HG03139 (cell line): ENCODE data around the gene TTC33.
"Not testable (repeated sequence)": the region's sequence is repeated elsewhere in the genome, so short reads cannot be mapped to it uniquely, and the experiment has no call there.

Source experiments
- ATAC-seq: cut with Tn5 transposase; IDR thresholded peaks from one replicate; pipeline ENCODE4 v1.9.1; 2021; ENCODE audit not compliant: unreplicated experiment

Gene TTC33

DNA sequence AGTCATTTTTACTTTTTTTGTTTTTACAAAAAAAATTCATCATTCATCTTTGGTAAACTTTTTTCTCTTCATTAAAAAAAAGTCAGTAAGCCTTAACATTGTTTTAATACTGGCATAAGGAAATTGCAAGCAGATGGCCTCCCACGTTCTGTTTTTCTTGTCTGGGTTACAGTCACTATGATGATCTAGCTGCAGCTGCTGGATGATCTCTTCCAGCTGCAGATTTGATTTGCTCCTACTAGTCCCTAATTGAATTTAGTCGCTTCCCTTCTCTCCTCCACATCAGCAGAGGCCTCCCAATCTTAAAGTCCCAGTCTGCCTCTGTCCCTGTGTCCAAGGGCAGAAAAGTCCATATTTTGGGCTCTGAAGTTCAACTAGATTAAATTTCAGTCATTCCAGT is 182.8 kb downstream of the TTC33 start:
- no peak for ATAC-seq

- no peak for ATAC-seq
Measured at GRCh38 chr5:40572391-40572790, 183.4 kb downstream of the TTC33 start.

GRCh38 chr5:40571729-40572128 is 184.0 kb downstream of the TTC33 start:
- no peak for ATAC-seq

GRCh38 chr5:40570408-40571129 is 185.2 kb downstream of the TTC33 start:
- peak; percentile 79 for ATAC-seq

DNA sequence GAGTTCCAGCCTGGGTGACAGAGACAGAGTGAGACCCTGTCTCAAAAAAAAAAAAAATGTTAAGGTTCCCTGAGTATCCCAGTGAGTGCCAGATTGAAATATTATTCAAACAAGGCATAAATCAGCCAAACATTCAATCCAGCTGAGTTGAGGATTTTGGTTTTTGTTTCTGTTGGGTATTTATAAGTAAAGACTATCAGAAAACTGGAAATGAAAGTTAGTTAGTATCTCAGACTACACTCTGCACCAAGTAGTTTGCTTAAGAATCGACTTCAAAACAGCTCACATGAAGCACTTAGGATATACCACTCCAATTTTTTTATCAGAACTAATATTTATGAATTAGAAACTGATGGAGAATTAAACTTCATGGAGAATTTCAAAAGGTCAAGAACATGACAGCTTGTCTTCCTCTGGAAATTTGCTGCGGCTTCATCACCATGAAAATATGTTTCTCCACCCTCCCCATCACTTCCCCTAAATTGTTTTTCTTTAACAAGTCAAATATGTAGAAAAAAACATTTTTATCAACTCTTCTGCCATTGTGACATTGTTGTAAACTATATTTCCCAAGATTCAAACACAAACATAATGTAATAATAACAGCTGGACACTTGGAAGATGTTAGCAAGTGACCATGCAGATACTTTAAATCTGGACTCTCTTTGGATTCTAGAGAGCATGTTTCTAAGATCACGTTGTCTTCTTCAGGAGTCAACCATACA is 186.1 kb downstream of the TTC33 start:
- no peak for ATAC-seq

DNA sequence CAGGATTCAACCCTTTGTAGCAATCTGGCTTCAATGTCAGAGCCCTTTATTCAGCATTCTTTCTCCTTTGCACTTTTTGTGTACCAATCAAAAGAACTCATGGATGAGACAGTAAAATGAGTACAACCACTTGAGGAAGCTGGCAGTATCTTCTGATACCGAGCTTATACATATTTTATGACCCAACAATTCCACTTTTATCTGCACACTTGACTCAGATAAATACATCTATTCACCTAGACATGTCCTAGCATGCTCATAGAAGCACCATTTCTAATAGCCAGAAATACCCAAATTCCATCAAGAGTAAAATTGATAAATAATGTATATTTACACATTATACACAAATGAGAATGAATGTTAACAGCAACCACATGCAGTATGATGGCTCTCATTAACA is 187.2 kb downstream of the TTC33 start:
- no peak for ATAC-seq

- ATAC-seq = not testable (repeated sequence)
Measured at GRCh38 chr5:40563173-40563572, 192.6 kb downstream of the TTC33 start.

DNA sequence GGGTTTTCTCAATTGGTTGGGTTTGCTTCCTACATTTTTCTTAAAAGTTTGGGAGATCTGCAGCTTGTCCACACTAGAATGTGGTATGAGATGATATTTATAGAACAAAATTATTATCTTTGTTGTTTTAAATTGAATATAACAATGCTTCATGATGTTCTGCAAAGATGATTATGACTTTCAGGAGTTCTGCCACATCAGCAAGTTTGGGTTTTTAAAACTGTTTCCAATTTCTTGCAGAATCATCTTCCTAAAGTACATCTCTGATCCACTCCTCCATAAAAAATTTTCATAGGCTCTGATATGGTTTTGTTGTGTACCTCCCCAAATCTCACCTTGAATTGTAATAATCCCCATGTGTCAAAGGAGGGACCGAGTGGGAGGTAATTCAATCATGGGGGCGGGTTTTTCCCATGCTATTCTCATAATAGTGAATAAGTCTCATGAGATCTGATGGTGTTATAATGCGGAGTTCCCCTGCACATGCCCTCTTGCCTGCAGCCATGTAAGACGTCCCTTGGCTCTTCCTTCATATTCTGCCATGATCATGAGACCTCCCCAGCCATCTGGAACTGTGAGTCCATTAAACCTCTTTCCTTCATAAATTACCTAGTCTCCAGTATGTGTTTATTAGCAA is 195.2 kb downstream of the TTC33 start:
- no peak for ATAC-seq

- ATAC-seq = no peak
Measured at GRCh38 chr5:40559306-40559705, 196.5 kb downstream of the TTC33 start.

DNA sequence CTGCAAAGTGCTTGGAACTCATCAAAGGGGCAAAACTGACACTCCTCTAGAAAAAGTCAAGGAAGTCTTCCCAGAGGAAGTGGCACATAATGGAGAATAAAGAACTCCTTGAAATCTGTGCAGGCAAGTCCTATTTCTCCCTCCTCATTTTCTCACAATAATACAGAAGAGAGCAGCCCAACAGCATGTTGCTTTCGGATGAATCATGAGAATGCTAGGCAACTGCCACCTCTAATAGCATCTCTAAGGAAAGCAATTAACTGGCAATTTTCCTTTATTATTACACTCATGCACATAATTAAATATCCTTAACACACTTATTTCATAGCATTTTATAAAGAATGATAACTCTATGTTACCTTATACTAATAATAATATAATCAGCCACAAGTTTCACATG is 198.3 kb downstream of the TTC33 start:
- ATAC-seq = no peak

- ATAC-seq = no peak
Measured at GRCh38 chr5:40556811-40557210, 198.9 kb downstream of the TTC33 start.

- ATAC-seq = no peak
Measured at GRCh38 chr5:40555886-40556285, 199.9 kb downstream of the TTC33 start.

- ATAC-seq = no peak
Measured at GRCh38 chr5:40554813-40555212, 200.9 kb downstream of the TTC33 start.

- ATAC-seq = no peak
Measured at GRCh38 chr5:40554054-40554453, 201.7 kb downstream of the TTC33 start.

DNA sequence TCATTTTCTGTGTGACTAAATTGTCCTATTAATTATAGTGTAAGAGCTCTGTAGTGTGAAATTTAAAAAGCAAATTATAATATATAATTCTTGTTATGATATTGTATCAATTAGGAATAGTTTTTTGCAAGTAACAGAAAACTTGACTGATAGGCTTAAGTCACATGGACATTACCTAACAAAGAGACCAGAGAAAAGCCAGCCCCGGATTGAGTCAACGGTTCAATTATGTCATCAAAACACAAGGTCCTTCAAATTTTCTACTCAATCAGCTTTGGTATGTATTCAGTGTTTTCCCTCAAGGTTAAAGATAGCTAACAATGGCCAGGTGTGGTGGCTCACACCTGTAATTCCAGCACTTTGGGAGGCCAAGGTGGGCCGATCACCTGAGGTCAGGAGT is 202.8 kb downstream of the TTC33 start:
- ATAC-seq = no peak

DNA sequence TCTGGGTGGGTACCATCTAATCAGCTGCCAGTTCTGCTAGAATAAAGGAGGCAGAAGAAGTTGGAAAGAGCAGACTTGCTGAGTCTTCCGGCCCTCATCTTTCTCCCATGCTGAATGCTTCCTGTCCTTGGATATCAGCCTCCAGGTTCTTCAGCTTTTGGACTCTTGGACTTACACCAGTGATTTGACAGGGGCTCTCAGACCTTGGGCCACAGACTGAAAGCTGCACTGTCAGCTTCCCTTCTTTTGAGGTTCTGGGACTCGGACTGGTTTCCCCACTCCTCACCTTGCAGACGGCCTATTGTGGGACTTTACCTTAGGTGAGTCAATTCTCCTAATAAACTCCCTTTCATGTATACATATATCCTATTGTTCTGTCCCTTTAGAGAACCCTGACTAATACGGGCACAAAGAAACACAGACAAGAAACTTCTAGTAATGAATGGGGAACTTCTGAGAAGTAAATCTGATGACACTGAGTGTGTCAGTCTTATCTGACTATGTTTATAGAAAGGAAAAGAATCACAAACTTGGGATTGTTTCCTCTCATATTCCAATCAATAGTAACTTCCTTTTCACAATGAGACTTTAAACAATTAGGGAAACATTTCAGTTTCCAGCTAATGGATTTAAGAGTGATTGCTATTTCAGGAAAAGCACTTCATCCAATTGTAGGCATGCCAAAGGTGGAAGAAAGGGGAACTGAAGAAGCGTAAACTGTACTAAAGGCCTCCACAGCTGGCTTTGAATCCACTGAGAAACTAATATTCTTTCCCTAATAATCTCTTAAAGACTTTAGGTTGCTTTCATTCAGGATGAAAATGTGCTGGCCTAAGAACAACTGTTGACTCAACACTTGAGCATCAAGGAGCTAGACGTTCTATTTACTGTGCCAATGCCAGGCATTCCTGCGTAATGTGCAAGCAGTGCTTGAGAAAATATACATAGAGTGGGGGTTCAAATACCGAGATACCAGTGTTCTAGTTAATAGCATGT is 204.0 kb downstream of the TTC33 start:
- ATAC-seq = no peak

DNA sequence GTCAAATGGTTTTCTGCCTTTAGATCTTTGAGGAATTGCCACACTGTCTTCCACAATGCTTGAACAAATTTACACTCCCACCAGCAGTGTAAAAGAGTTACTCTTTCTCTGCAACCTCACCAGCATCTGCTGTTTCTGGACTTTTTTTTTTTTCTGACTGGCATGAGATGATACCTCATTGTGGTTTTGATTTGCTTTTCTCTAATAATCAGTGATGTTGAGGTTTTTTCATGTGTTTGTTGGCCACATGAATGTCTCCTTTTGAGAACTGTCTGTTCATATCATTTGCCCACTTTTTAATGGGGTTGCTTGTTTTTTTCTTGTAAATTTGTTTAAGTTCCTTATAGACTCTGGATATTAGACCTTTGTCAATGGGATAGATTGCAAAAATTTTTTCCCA is 205.3 kb downstream of the TTC33 start:
- ATAC-seq = no peak

DNA sequence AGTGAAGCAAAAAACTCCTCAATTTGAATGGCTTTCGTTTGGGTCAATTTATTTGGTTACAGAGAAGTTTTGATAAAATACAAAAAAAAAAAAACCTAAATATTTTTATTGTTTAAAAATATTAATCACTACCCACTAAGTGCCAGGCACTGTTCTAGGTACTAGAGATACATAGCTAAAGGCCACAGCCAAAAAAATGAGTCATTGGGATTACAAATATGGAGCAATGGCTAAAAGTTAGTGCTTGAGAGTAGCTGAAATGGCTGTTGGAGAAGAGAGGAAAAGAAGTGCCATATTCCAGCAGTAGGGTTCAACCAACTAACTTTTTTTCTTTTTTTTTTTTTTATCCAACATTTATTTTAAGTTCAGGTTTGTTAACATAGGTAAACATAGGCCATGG is 206.1 kb downstream of the TTC33 start:
- no peak for ATAC-seq

DNA sequence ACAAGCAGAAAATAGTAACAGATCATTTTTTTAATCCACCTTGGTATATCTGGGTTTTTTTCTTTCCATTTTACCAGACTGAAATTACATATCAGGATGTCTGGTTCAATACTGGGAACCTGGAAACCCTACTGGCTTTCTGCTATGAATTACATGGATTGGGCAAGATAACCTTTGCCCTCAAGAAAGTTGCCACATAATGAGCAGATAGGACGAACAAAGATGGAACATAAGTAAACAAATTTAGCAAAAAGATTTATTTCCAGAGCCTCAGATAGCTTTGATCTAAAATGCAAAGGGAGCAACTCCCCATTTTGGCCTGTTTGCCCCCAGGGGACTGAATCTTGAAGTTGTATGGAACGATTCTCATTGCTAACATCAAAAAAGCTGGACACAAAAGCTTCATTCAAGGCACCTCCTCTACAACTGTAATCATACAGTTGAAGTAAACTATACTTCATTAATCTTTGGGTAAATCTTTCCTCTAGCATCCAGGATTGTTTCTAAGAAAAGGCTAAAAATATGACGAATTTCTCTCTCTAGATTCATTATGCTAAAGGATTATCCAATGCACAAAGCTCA is 207.7 kb downstream of the TTC33 start:
- no peak for ATAC-seq

GRCh38 chr5:40547557-40547956 is 208.2 kb downstream of the TTC33 start:
- ATAC-seq = no peak

DNA sequence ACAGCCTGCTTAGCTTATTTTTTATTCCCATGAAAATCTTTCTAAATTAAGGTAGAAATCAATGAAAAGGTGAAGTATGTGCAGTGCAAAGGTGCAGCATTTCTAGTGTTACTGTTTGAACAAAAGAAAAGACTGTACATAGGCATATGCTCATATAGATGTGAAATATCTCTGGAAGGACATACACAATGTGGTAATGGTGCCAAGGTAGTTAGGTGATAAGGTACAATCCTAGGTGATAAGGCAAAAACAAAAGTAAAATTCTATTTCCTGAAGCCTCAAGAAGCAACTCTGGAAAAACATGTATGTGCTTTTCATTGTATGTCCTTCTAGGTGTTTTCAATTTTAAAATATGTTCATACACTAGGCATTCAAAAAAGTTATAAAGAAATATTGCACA is 215.5 kb downstream of the TTC33 start:
- no peak for ATAC-seq
